Large intestine (tissue), 3 donors: ENCODE results near the gene MAPK11. TPM values are rescaled to one million over a fixed set of nuclear protein-coding genes. Genes with fewer than 3 reads are reported as not detected.

Source experiments
- DNase-seq, 2 donors: peaks; one replicate each; pipeline versions ENCODE4 v3.0.0 to v3.0.0-alpha.2; 2013
- H3K27ac ChIP-seq: one replicate; pipeline ENCODE4 v1.5.1; 2013; ENCODE audit warnings: low read length
- H3K27me3 ChIP-seq: 2 replicates; pipeline ENCODE4 v1.6.1; 2013; ENCODE audit warnings: low read length; ENCODE audit not compliant: control insufficient read depth, insufficient read depth
- H3K36me3 ChIP-seq: 2 replicates; pipeline ENCODE4 v1.6.1; 2013; ENCODE audit warnings: low read length; ENCODE audit not compliant: control insufficient read depth, insufficient read depth
- H3K4me1 ChIP-seq: one replicate; pipeline ENCODE4 v1.6.1; 2013; ENCODE audit warnings: low read length; ENCODE audit not compliant: control insufficient read depth, insufficient read depth
- H3K4me3 ChIP-seq: one replicate; pipeline ENCODE4 v1.5.1; 2013; ENCODE audit warnings: low read length
- H3K9me3 ChIP-seq: one replicate; pipeline ENCODE4 v1.6.1; 2013; ENCODE audit warnings: mild to moderate bottlenecking, low read depth, low read length, moderate library complexity; ENCODE audit not compliant: control insufficient read depth
- WGBS: methylation state at CpG from one replicate; pipeline ENCODE4 v1.1.5; 2013; ENCODE audit warnings: low lambda C conversion rate; ENCODE audit not compliant: insufficient coverage; 5-methylcytosine and 5-hydroxymethylcytosine counted together
- polyA plus RNA-seq: library from polyadenylated mRNA; unstranded; fragments of 120-200 nt; gene quantifications from one replicate; pipeline ENCODE4 v1.2.1, GENCODE V29; 2013

MAPK11 gene
- polyA plus RNA-seq, 1 donor, result 5.1 TPM

DNA sequence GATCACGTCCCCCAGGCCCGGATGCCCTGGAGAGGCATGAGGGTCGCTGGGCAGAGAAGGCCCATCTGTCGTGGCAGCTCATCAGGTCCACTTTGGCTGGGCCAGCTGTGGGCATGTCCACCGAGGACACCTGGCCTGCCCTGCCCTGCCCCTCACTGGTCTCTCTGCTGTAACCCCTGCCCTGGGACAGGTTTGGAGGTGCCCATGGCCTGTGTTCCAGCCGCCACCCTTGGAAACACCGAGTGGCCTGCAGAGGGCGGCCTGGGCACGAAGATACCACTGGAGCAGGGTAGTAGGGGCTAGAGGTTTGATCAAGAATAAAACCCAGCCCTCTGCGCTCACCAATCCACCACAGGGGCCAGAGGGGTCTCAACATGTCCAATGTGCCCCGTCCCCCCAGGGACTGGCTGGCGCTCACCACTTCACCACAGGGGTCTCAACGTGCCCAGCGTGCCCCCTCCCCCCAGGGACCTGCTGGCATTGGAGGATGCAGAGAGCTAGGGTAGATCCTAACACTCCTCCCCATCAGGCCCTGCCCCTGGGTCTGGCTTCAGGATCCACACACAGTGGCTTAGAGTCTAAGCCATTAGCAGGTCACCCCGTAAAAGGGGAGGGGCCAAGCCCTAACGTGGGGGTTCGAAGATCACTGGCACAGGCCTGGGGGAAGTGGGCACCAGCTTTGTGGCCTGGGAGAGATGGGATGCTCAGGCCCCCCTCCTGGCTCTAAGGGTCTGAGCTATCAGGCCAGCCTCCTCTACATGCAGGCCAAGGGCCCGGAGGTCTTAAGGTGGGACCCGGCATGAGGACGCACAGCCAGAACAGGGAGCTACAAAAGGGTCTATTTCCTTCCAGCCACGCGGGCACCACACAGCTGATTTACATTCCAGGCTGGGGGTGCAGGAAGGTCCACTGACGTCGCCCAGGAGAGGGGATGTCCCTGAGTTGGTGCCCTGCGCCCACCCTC, 17.8 kb downstream of the MAPK11 start:
- H3K4me3 ChIP-seq, result no peak overlapping the region

DNA sequence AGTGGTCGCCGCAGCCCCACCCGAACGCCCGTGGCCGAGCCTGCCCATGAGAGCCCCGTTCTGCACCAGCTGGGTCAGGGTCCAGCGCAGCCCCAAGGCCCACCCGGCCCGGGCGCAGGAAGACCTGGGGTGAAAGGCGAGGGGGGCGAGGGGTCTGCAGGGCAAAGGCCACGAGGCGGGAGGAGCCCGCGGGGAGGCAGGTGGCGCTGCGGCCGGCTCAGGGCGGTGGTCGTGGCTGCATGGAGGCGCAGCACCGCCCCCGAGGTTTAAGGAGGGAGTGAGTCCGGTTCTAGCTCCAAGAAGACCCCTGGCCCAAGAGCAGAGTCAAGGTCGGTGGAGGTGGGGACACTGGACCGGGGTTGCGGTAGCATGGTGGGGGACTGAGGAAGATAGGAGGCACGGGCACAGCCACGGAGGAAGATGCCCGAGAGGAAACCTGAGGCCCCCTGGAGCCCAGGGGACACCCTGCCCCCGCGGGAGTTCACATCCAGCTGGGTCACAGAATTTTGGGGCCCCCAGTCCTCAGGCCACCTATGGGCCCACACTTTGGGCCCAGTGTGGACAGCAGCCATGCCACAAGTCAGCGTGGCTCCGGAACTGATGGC, 18.6 kb downstream of the MAPK11 start:
- WGBS, result no CpG with 5 or more reads among the region's 36 CpGs
- H3K4me3 ChIP-seq, result peak overlapping the region; percentile 73
- DNase-seq, result no peak
- H3K27me3 ChIP-seq, result no peaks in the 10 kb centered on the region
- H3K27ac ChIP-seq, result no peak overlapping the region
- H3K4me1 ChIP-seq, result peaks cover 8% of the 10 kb centered on the region
- H3K36me3 ChIP-seq, result peaks cover 22% of the 10 kb centered on the region
- no peaks in the 10 kb centered on the region for H3K9me3 ChIP-seq

More for the DNA sequence above, 17.8 kb downstream of the MAPK11 start:
- H3K27ac ChIP-seq, result no peak overlapping the region
- H3K9me3 ChIP-seq, result no peaks in the 10 kb centered on the region
- WGBS, result no CpG with 5 or more reads among the region's 25 CpGs
- H3K36me3 ChIP-seq, result peaks cover 15% of the 10 kb centered on the region
- DNase-seq, result peak in 1 of 2 donors; percentile 52
- peaks cover 8% of the 10 kb centered on the region for H3K4me1 ChIP-seq
- H3K27me3 ChIP-seq, result no peaks in the 10 kb centered on the region

- Histone ChIP-seq H3K4me1 (peaks cover 11% of the 10 kb centered on the region), H3K27ac (peak within 1 kb of the TSS; percentile 42), H3K4me3 (peak within 1 kb of the TSS; percentile 73), H3K9me3 (no peaks in the 10 kb centered on the region), H3K36me3 (peaks cover 29% of the 10 kb centered on the region), H3K27me3 (no peaks in the 10 kb centered on the region)
- DNase-seq, result peak; percentile 82 to 86
- WGBS, result no CpG with 5 or more reads among the region's 81 CpGs
Measured at GRCh38 chr22:50250555-50251476, 19.4 kb downstream of the MAPK11 start, which contains the start of gene HDAC10. TSS of gene HDAC10 (minus strand) at chr22:50251265. CDS start at chr22:50251032, 233 bp downstream.

DNA sequence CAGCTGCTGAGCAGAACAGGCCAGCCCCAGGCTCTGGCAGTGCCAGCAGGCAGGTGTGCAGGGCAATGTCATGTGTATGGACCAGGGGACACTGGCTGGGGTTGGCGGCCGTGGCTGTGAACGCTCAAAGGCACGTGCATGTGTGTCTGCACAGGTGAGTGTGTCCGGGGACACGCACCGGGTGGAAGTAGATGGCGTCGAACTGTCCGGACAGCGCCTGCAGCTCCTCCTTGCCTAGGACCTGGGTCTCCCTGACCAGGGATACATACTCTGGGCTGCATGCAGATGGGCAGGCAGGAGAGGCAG, 20.0 kb downstream of the MAPK11 start:
- Histone ChIP-seq H3K27me3 (no peaks in the 10 kb centered on the region), H3K27ac (no peak overlapping the region), H3K4me3 (peak overlapping the region; percentile 73), H3K9me3 (no peaks in the 10 kb centered on the region), H3K36me3 (peaks cover 33% of the 10 kb centered on the region), H3K4me1 (peaks cover 15% of the 10 kb centered on the region)
- no CpG with 5 or more reads among the region's 11 CpGs for WGBS
- DNase-seq, result no peak

GRCh38 chr22:50249341-50250248, 20.6 kb downstream of the MAPK11 start:
- Histone ChIP-seq H3K36me3 (peaks cover 33% of the 10 kb centered on the region), H3K9me3 (no peaks in the 10 kb centered on the region), H3K27ac (no peak overlapping the region), H3K4me1 (peaks cover 15% of the 10 kb centered on the region), H3K4me3 (no peak overlapping the region), H3K27me3 (no peaks in the 10 kb centered on the region)
- no peak for DNase-seq
- no CpG with 5 or more reads among the region's 32 CpGs for WGBS

- Histone ChIP-seq H3K27ac (no peak overlapping the region), H3K36me3 (peaks cover 33% of the 10 kb centered on the region), H3K4me1 (peaks cover 20% of the 10 kb centered on the region), H3K27me3 (no peaks in the 10 kb centered on the region), H3K9me3 (no peaks in the 10 kb centered on the region), H3K4me3 (no peak overlapping the region)
- whole genome bisulfite sequencing, result no CpG with 5 or more reads among the region's 29 CpGs
- DNase-seq, result no peak
Measured at GRCh38 chr22:50248196-50249081, 21.7 kb downstream of the MAPK11 start.

GRCh38 chr22:50247748-50248147, 22.4 kb downstream of the MAPK11 start:
- WGBS, result no CpG with 5 or more reads among the region's 16 CpGs
- Histone ChIP-seq H3K4me3 (no peak overlapping the region), H3K27me3 (no peaks in the 10 kb centered on the region), H3K27ac (no peak overlapping the region), H3K9me3 (no peaks in the 10 kb centered on the region), H3K36me3 (peaks cover 33% of the 10 kb centered on the region), H3K4me1 (peaks cover 20% of the 10 kb centered on the region)
- peak in 1 of 2 donors; percentile 68 for DNase-seq

GRCh38 chr22:50246242-50247175, 23.7 kb downstream of the MAPK11 start:
- 90% methylated on average over 3 of the region's 20 CpGs for WGBS
- no peak overlapping the region for H3K4me3 ChIP-seq
- no peaks in the 10 kb centered on the region for H3K9me3 ChIP-seq
- no peaks in the 10 kb centered on the region for H3K27me3 ChIP-seq
- DNase-seq, result no peak
- H3K27ac ChIP-seq, result no peak overlapping the region
- peaks cover 33% of the 10 kb centered on the region for H3K36me3 ChIP-seq
- peaks cover 20% of the 10 kb centered on the region for H3K4me1 ChIP-seq
